ENCODE measurements around the gene PTPRM.

GRCh38 chr18:7604361-7604760, 37.2 kb downstream of the PTPRM start:
- TF ChIP-seq CTCF (conservative IDR thresholded peaks at IDR 0.05; ENCODE audit: low read length) (no peak), EZH2phosphoT487 (IDR thresholded peaks at IDR 0.05; ENCODE audit: borderline replicate concordance) (no peak)

Data from Loucy (cell line).